K562 (cell line): ENCODE measurements around the gene MYO18A. TPM values are rescaled to one million over a fixed set of nuclear protein-coding genes. Genes with fewer than 3 reads are reported as not detected.

ENCODE experiments used
- AFF4 ChIP-seq: sonication (generic); formaldehyde crosslinking; IDR thresholded peaks from 2 replicates; pipeline ENCODE4 v1.8.0; 2023; ENCODE audit warnings: mild to moderate bottlenecking, missing genetic modification reagents
- BRD9 ChIP-seq: fragments of 450-650 bp; IDR thresholded peaks from 2 replicates; pipeline ENCODE4 v1.6.1; 2018; ENCODE audit warnings: low read depth; ENCODE audit not compliant: partially characterized antibody
- CHD1 ChIP-seq: fragments of 200-600 bp; sonication (generic); IDR thresholded peaks from one replicate; pipeline ENCODE4 v1.6.1; 2012; ENCODE audit warnings: mild to moderate bottlenecking, moderate library complexity, low read length, inconsistent platforms
- EP300 ChIP-seq: IDR thresholded peaks from 2 replicates; pipeline ENCODE4 v1.6.1; 2012; ENCODE audit warnings: low read length, improper control_type of control experiment
- FOXJ2 ChIP-seq: fragments of 200-800 bp; sonication (Bioruptor generic); IDR thresholded peaks from 2 replicates; pipeline ENCODE4 v1.6.1; 2016; ENCODE audit warnings: missing genetic modification characterization, missing compliant biosample characterization
- HINFP ChIP-seq: fragments of 450-650 bp; conservative IDR thresholded peaks from 2 replicates; pipeline ENCODE4 v1.6.1; 2016; ENCODE audit warnings: missing genetic modification characterization, low read depth, mild to moderate bottlenecking, control low read depth, missing compliant biosample characterization
- IRF9 ChIP-seq: fragments of 450-650 bp; IDR thresholded peaks from 2 replicates; pipeline ENCODE4 v1.6.1; 2016; ENCODE audit warnings: missing biosample characterization, missing genetic modification characterization
- KLF1 ChIP-seq: fragments of 450-650 bp; IDR thresholded peaks from 2 replicates; pipeline ENCODE4 v1.6.1; 2016; ENCODE audit warnings: missing genetic modification characterization, missing compliant biosample characterization
- KLF10 ChIP-seq: fragments of 250-450 bp; sonication (Bioruptor Pico); IDR thresholded peaks from 2 replicates; pipeline ENCODE4 v1.6.1; 2021; ENCODE audit warnings: matching md5 sums
- LEF1 ChIP-seq: fragments of 450-650 bp; IDR thresholded peaks from 2 replicates; pipeline ENCODE4 v1.6.1; 2016; ENCODE audit warnings: mild to moderate bottlenecking
- MAFK ChIP-seq: IDR thresholded peaks from 2 replicates; pipeline ENCODE4 v1.6.1; 2011; ENCODE audit warnings: low read length, improper control_type of control experiment
- NBN ChIP-seq: fragments of 450-650 bp; IDR thresholded peaks from 2 replicates; pipeline ENCODE4 v1.6.1; 2016; ENCODE audit warnings: low read depth, mild to moderate bottlenecking
- PATZ1 ChIP-seq: fragments of 250-450 bp; sonication (Bioruptor Pico); IDR thresholded peaks from 2 replicates; pipeline ENCODE4 v1.5.0; 2020; ENCODE audit warnings: mild to moderate bottlenecking, borderline replicate concordance
- RAD21 ChIP-seq, 2 experiments: fragments of 250-450 bp in 1 of 2; fragments of 450-650 bp in 1 of 2; sonication (Bioruptor Pico) in 1 of 2; formaldehyde crosslinking in 1 of 2; IDR thresholded peaks in 1 of 2; conservative IDR thresholded peaks in 1 of 2; 2 replicates each; pipeline versions ENCODE4 v1.4.0 to v1.8.0; 2020 to 2022; ENCODE audit warnings: mild to moderate bottlenecking in 2 of 2, moderate library complexity in 1 of 2
- SREBF1 ChIP-seq: fragments of 150-350 bp; IDR thresholded peaks from 2 replicates; pipeline ENCODE4 v1.6.1; 2014; ENCODE audit warnings: antibody characterized with exemption, low read depth, low read length, borderline replicate concordance
- TEAD2 ChIP-seq: fragments of 450-650 bp; IDR thresholded peaks from 2 replicates; pipeline ENCODE4 v1.6.1; 2016; ENCODE audit warnings: missing genetic modification characterization, control low read depth, missing compliant biosample characterization
- WHSC1 ChIP-seq: IDR thresholded peaks from one replicate; pipeline ENCODE4 v1.6.1; 2012; ENCODE audit warnings: low read length, control low read depth, inconsistent platforms
- ZC3H11A ChIP-seq: IDR thresholded peaks from 2 replicates; pipeline ENCODE4 v1.6.1; 2012; ENCODE audit warnings: low read depth, low read length, improper control_type of control experiment
- ZFP1 ChIP-seq: fragments of 450-650 bp; formaldehyde crosslinking; IDR thresholded peaks from 2 replicates; pipeline ENCODE4 v1.4.0; 2020; ENCODE audit warnings: mild to moderate bottlenecking, mixed read lengths
- ZNF444 ChIP-seq: fragments of 250-450 bp; sonication (Bioruptor Pico); IDR thresholded peaks from 2 replicates; pipeline ENCODE4 v1.4.0; 2020; ENCODE audit warnings: mild to moderate bottlenecking, moderate library complexity
- ZNF644 ChIP-seq: fragments of 200-800 bp; sonication (Bioruptor generic); IDR thresholded peaks from 2 replicates; pipeline ENCODE4 v1.6.1; 2016; ENCODE audit warnings: low read depth, missing genetic modification characterization, missing compliant biosample characterization
- polyA plus RNA-seq, 8 experiments: library from polyadenylated mRNA; depleted of rRNA in 4 of 8; stranded (reverse) in 5 of 8; unstranded in 3 of 8; fragments of >200 nt; fragmentation: Nextera tagmentation in 2 of 8; fragmentation: Illumina TruSeq in 1 of 8; extraction: Ambion mirVana in 2 of 8; extraction: Trizol in 1 of 8; gene quantifications; 2 replicates each; pipeline versions ENCODE4 v1.2.1 to v1.2.3, GENCODE V29; 2011 to 2014; ENCODE audit warnings: inconsistent platforms in 1 of 8, missing spikeins in 1 of 8
- total RNA-seq, 7 experiments: library from RNA; depleted of rRNA in 6 of 7; stranded (reverse); fragments of >200 nt in 6 of 7; fragmentation: Illumina TruSeq in 2 of 7; extraction: Trizol in 2 of 7; gene quantifications; 2 replicates each; pipeline versions ENCODE4 v1.2.1 to v1.2.3, GENCODE V29; 2011 to 2021; ENCODE audit warnings: low replicate concordance in 1 of 7

MYO18A gene
- total and polyA plus RNA-seq, 9 of the 15 experiments (the other 6 are each of a cell fraction or from before 2014, with no cell fraction given), result 2.5 to 65.4 (median 17.1) TPM

- TF ChIP-seq LEF1 (no peak), MAFK (peak; percentile 47; the same call in 1 of the 2 replicates), SREBF1 (no peak), FOXJ2 (no peak), WHSC1 (no peak), BRD9 (no peak), EP300 (no peak), AFF4 (no peak), NBN (no peak), KLF10 (CRISPR knock-in tag) (no peak), IRF9 (tag) (no peak), CHD1 (no peak), KLF1 (tag) (0 out of 2 replicates have a peak, but pooled peaks have one; percentile 21), ZNF644 (tag) (no peak), HINFP (tag) (no peak), PATZ1 (no peak), ZNF444 (no peak), RAD21 (CRISPR knock-in tag; conservative IDR thresholded peaks at IDR 0.05 in 1 of 2, IDR thresholded peaks at IDR 0.05 in 1 of 2) (peak in 1 of 2 experiments; percentile 2; a peak in 1 of 4 replicates), ZC3H11A (no peak), ZFP1 (CRISPR knock-in tag) (no peak), TEAD2 (tag) (no peak)
Measured at GRCh38 chr17:29155227-29155965, 24.8 kb downstream of the MYO18A start (continued).
